GM21515 (cell line): ENCODE results near the gene PCYOX1L.
A peak's percentile ranks its signal among the peaks of the same experiment; 100 is the strongest.

ENCODE experiments used
- ATAC-seq: cut with Tn5 transposase; IDR thresholded peaks from one replicate; pipeline ENCODE4 v1.9.1; 2021; ENCODE audit not compliant: unreplicated experiment

PCYOX1L gene, protein sequence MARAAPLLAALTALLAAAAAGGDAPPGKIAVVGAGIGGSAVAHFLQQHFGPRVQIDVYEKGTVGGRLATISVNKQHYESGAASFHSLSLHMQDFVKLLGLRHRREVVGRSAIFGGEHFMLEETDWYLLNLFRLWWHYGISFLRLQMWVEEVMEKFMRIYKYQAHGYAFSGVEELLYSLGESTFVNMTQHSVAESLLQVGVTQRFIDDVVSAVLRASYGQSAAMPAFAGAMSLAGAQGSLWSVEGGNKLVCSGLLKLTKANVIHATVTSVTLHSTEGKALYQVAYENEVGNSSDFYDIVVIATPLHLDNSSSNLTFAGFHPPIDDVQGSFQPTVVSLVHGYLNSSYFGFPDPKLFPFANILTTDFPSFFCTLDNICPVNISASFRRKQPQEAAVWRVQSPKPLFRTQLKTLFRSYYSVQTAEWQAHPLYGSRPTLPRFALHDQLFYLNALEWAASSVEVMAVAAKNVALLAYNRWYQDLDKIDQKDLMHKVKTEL

DNA sequence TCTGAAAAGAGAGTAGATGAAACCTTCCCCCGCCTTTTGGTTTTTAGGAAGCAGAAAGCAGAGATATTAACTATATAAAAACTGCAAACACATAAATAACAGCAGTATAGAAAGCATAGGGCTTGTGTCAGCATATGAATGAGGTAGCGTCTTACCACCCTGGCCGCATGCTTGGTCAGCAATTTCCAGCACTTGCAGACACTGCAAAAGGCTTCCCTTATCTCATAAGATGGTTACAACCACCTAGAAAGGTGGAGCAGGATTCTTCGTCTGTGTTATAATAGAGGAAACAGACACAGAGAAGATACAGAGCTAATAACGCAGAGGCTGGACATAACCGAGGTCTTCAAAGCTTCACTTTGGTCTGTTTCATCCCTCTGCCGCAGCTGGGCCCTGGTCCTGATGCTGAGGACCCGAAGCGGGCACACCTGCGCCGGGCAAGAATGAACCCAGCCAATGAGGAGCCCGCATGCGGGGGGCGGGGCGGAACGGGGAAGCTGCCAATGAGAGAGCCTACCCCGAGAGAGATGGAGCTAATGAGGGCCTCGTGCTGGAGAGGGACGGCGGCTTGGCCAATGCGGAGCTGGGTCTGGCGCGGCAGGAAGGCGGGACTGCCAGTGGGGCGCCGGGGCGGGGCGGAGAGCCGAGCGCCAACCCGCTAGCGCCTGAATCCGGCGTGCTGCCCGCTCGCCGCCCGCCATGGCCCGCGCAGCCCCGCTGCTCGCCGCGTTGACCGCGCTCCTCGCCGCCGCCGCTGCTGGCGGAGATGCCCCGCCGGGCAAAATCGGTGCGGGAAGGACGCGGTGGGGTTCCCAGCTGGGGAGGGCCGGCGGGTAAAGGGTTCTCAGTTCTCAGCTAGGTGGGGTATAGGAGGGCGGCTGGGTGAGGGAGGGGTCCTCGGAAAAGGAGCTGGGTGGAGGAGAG lies at the start of gene PCYOX1L:
Gene PCYOX1L (plus strand): TSS at position 677 of the 924 bp plus-strand sequence. CDS start 23 bp downstream, at position 700.
- peak; percentile 100 for ATAC-seq

DNA sequence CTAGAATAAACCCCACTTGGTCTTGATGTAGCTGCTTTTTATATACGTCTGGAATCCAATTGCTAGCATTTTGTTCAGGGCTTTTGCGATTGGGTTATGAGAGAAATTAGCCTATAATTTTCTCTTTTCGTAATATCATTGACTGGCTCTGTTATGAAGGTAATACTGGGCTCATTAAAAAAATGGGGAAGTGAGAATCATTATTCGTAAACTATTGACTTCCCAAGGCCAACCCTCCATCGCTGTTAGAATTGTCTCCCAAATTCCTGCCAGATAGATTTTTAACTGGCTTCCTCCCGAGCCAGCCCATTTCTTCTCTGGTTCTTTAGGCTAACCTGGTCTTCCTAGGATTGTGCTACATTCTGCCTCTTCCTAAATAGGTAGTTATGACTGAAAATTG lies 48.5 kb upstream of the PCYOX1L start:
- no peak for ATAC-seq

GRCh38 chr5:149310488-149310887 lies 47.4 kb upstream of the PCYOX1L start:
- no peak for ATAC-seq

DNA sequence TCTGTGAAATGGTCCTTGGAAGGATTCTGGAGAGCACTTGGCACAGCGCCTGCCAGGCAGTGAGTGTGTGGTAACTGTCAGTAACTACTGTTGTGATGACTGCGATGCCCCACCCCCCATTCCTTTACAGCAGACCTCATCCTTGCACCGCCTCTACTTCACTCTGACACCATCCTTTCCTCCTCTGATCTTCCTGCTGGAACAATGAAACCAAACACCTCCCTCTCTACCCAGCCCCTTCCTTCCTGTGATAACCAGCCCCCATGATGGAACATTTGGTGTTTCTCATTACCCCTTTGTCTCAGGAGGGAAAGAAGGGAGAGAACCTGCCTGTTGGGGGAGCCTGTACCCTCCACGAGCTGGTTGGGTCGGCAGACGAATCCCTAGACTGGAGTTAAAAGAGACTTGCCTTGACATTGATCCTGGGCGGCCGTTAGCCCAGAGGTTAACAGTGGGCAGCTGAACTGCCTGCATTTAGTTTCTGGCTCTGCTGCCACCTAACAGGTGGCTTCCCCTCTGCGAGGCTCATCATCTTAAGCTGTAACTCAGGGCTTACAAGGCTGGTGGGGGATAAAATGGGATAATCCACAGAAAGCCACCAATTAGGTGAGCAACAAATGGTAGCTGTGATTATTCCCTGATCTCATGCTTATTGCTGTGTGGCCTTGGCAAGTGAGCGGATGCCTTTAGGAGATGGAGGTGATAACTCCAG lies 46.7 kb upstream of the PCYOX1L start:
- no peak for ATAC-seq

GRCh38 chr5:149313151-149313841 lies 44.5 kb upstream of the PCYOX1L start:
- ATAC-seq: no peak

- no peak for ATAC-seq
Observed at GRCh38 chr5:149314571-149315111, 43.2 kb upstream of the PCYOX1L start.

- ATAC-seq: no peak
Observed at GRCh38 chr5:149315753-149316152, 42.1 kb upstream of the PCYOX1L start.

DNA sequence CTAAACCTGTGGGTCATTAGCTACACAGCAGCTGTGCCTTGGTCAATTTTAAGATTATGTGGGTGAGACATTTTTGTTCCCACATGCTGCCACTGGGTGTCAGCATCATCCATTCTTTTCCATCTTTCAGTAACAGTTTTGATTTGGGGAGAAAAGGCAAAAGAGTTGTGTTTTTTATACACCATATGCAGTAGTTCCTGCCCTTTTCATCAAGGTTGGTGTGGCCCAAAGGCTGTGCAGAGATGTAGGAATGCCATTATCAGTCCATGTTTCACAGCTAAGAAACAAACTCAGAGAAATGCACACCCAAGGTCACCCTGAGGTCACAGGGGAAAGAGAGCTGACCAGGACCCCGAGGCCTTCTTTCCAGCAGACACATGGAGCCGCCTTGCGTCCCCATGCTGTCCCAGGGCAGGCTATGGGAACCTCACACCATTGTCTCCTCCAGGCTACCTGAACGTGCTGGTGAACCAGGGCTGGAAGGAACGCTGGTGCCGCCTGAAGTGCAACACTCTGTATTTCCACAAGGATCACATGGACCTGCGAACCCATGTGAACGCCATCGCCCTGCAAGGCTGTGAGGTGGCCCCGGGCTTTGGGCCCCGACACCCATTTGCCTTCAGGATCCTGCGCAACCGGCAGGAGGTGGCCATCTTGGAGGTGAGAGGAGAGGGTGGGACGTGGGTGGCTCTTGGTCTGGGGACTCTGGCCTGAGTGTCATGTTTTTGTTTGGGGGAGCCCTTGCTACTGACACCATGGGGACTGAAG lies 40.4 kb upstream of the PCYOX1L start:
- no peak for ATAC-seq

GRCh38 chr5:149319174-149319573 lies 38.7 kb upstream of the PCYOX1L start:
- ATAC-seq: no peak

DNA sequence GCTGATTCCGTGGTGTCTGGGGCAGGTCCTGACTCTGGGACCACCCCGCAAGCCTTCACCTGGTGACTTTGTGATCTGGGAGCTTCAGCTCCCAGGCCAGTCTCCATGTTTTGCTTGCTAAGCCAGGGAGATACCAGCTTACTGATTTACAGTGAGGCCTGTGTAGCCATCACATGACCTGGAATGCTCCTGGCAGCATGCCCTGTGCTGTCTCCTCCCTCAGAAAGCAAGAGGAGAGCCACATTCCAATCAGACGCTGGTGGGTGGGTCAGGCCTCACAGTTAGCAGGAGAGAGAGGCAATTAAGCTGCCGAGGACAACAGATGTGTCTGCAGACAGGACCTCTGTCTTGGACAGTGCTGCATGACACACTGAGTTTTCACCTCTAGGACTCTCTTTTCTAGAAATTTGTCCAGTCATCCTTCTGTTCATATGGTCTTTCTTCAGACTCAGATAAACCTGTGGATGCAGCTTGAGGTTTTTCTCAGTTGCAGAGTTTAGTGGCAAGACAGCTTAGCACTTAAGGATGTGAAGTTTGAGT lies 37.0 kb upstream of the PCYOX1L start:
- no peak for ATAC-seq

GRCh38 chr5:149322518-149322917 lies 35.3 kb upstream of the PCYOX1L start:
- no peak for ATAC-seq

DNA sequence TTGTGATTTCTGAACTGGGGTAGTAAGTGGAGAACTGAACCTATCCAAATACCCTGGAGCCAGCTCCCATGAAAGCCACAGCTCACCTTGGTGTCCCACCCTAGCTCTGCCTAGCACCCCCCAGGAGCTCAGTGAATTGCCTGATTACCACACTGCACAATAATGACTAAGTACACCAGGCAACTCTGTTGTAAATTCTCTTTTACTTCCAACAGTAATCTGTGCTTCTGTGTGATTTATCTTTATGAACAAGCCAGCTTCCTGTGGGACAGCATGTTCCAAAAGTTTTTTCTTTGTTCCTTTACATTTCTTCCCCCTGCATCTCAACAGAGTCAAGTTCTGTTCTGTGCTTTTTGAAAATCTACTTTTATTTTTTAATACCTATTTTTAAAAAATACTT lies 34.6 kb upstream of the PCYOX1L start:
- no peak for ATAC-seq

GRCh38 chr5:149323621-149324205 lies 34.1 kb upstream of the PCYOX1L start:
- ATAC-seq: no peak

DNA sequence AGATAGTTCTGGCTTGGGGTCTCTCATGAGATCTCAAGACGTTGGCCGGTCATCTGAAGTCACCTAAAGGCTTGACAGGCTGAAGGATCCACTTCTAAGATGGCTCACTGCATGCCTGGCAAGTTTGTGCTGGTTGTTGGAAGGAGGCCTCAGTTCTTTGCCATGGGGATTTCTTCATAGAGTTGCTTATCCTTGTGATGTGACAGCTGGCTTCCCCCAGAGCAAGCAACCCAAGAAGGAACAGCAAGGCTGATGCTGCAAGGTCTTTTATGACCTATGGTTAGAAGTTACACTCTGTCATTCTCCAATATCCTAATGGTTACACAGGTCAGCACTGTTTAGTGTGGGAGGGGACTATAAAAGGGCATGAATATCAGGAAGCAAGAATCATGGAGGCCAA lies 33.2 kb upstream of the PCYOX1L start:
- ATAC-seq: no peak

GRCh38 chr5:149325166-149325735 lies 32.6 kb upstream of the PCYOX1L start:
- ATAC-seq: no peak

DNA sequence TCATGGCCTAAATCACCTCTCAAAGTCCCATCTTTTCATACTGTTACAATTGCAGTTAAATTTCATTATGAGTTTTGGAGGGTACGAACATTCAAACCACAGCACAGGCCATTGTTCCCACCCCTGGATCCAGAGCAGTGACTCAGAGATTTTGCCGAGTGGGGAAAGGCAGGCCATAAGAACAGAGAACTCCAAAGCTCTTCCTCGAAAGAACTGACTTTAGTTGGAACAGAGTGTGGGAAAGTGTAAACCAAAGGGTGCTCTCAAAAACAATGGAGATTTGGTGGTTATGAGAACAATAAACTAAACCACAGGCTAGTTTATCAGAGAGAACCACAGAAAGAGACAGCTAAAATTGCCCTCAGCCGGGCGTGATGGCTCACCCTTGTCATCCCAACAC lies 32.0 kb upstream of the PCYOX1L start:
- no peak for ATAC-seq

DNA sequence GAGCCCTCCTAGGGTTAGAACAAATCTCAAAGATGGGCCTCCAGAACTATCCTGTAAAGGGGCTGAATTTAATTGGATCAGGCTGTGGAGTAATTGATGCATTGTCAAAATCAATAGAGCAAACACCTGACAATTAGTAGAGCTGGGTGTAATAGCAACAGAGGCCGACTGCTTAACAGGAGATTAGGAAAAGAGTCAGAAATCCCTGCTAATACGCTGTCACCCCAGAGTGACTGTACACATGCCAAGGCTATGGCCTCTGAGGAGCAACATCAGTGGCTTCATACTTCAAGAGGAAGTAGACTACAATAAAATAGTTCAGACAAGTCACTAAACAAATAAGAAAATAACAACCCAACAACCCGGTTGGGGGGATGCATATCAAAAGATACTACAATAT lies 31.2 kb upstream of the PCYOX1L start:
- ATAC-seq: no peak

GRCh38 chr5:149328177-149328576 lies 29.7 kb upstream of the PCYOX1L start:
- ATAC-seq: no peak
